IPS-18a (cell line): Measurements from ENCODE around the gene JMJD1C.
A peak's percentile ranks its signal among the peaks of the same experiment; 100 is the strongest.

Source experiments
- H3K27ac ChIP-seq: one replicate; pipeline ENCODE4 v1.5.1; 2013; ENCODE audit warnings: low read length
- H3K27me3 ChIP-seq: one replicate; pipeline ENCODE4 v1.6.1; 2013; ENCODE audit warnings: mild to moderate bottlenecking, low read length; ENCODE audit not compliant: control insufficient read depth, insufficient read depth
- H3K36me3 ChIP-seq: one replicate; pipeline ENCODE4 v1.6.1; 2013; ENCODE audit warnings: low read depth, low read length; ENCODE audit not compliant: control insufficient read depth
- H3K4me1 ChIP-seq: one replicate; pipeline ENCODE4 v1.6.1; 2013; ENCODE audit warnings: low read depth, low read length; ENCODE audit not compliant: control insufficient read depth
- H3K4me3 ChIP-seq: one replicate; pipeline ENCODE4 v1.5.1; 2013; ENCODE audit warnings: low read length
- H3K9ac ChIP-seq: one replicate; pipeline ENCODE4 v1.6.1; 2013; ENCODE audit warnings: mild to moderate bottlenecking, low read length, moderate library complexity
- H3K9me3 ChIP-seq: one replicate; pipeline ENCODE4 v1.6.1; 2013; ENCODE audit warnings: low read depth, low read length; ENCODE audit not compliant: control insufficient read depth

The JMJD1C gene

DNA sequence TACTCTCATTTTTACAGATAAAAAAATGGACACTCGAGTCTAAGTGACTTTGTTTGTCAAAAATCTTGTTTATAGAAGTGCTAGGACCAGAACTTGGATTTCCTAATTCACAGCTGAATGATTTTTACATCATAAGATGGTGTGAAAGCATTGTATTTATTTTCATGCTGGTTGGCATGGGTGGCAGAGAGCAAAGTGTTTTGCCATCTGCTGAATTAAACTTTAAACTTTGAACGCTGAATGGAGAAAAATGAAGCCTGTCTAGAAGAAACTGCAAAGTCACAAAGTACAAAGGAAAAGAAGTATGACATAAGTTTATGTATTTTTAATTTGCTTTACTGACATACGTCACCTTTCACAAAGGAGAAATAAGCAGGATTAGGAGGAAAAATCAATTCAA lies 190.7 kb downstream of the JMJD1C start:
- Histone ChIP-seq H3K27ac (no peak overlapping the region), H3K27me3 (no peaks in the 10 kb centered on the region), H3K36me3 (no peaks in the 10 kb centered on the region), H3K9me3 (no peaks in the 10 kb centered on the region), H3K9ac (no peak overlapping the region), H3K4me3 (no peak overlapping the region), H3K4me1 (no peaks in the 10 kb centered on the region)

DNA sequence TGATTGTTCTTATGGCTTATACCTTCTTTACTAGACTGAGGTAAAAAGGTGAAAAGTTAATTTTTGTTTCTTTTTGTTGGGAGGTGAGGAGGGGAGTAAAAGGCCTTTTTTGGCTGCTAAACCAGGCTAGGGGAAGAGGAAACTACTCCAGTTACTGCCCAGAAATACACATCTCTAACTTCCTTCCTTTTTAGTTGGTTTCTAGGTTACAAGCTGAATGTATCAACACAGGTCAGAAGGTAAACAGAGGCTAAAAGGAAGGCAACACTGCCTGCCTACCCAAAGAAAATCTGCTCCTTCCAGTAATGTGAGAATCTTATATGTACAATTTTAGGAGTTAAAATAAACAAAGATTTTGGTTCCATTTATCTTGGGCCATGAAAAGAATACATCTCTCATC lies 192.2 kb downstream of the JMJD1C start:
- no peak overlapping the region for H3K4me3 ChIP-seq
- no peaks in the 10 kb centered on the region for H3K36me3 ChIP-seq
- no peaks in the 10 kb centered on the region for H3K27me3 ChIP-seq
- no peak overlapping the region for H3K27ac ChIP-seq
- H3K4me1 ChIP-seq, result peaks cover 3% of the 10 kb centered on the region
- no peak overlapping the region for H3K9ac ChIP-seq
- H3K9me3 ChIP-seq, result no peaks in the 10 kb centered on the region

DNA sequence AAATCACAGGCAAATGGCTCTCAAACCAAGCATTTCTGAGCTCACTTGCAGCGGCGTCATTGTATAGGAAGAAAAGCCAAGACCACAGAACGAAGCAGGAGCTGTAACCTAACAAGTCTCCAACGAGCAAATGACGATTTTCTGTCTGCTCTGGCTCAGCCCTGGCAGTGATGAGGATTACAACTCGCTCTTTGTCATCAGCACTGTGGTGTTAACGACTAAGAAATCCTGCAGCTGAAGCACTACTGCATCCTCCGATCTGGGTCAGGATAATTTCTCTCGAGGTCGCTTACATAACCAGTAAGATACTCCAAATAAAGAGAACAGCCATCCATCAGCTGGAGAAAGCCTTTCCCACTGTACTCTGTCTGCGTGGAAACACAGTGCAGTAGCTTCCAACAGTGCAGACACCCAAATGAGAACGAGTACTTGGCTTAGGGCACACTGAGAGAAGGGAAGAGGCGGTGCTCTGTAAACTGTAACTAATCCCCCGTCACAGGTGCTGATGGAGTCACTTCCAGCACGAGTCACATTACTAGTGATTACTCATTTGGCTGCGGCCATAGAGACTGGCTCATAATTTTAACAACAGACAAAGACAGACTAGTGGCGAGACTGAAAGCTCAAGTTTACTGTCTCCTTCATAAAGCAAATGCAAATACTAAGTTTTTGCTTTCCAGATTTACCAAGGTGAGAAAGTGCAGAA lies 196.8 kb downstream of the JMJD1C start:
- no peaks in the 10 kb centered on the region for H3K36me3 ChIP-seq
- H3K9me3 ChIP-seq, result no peaks in the 10 kb centered on the region
- peak overlapping the region; percentile 98 for H3K9ac ChIP-seq
- peak overlapping the region; percentile 90 for H3K27ac ChIP-seq
- H3K4me3 ChIP-seq, result peak overlapping the region; percentile 95
- H3K4me1 ChIP-seq, result peaks cover 3% of the 10 kb centered on the region
- H3K27me3 ChIP-seq, result no peaks in the 10 kb centered on the region

DNA sequence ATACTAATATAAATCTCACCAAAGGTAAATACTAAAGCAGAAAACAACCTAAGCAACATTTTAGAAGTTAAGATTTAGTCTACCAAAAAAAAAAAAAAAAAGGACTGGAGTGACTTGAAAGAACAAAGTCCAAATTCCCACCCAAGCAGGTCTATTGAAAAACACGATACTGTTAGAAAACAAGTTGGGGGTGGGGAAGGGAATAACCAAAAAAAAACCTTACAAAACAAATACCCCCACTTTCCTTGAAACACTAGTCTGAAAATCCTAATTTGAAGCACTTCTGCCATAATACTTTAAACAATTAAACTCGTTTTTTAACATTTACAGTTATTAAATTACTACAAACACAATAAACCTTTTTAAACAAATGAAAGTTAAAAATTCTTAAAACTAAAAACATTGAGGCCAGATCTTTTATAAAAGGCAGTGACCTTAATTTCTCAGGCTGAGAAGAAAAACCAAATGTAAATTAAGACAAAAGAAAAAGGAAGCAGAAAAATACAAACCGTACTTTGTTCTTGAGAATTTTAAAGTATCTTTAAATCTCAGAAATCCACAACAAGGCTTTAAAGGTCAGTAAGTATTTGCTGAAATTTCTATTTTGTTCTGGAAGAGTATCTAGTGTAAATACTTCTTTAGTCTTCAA lies 197.5 kb downstream of the JMJD1C start:
- Histone ChIP-seq H3K9me3 (no peaks in the 10 kb centered on the region), H3K4me1 (peaks cover 3% of the 10 kb centered on the region), H3K9ac (peak overlapping the region; percentile 98), H3K4me3 (peak overlapping the region; percentile 95), H3K27ac (peak overlapping the region; percentile 90), H3K36me3 (peaks cover 4% of the 10 kb centered on the region), H3K27me3 (no peaks in the 10 kb centered on the region)

DNA sequence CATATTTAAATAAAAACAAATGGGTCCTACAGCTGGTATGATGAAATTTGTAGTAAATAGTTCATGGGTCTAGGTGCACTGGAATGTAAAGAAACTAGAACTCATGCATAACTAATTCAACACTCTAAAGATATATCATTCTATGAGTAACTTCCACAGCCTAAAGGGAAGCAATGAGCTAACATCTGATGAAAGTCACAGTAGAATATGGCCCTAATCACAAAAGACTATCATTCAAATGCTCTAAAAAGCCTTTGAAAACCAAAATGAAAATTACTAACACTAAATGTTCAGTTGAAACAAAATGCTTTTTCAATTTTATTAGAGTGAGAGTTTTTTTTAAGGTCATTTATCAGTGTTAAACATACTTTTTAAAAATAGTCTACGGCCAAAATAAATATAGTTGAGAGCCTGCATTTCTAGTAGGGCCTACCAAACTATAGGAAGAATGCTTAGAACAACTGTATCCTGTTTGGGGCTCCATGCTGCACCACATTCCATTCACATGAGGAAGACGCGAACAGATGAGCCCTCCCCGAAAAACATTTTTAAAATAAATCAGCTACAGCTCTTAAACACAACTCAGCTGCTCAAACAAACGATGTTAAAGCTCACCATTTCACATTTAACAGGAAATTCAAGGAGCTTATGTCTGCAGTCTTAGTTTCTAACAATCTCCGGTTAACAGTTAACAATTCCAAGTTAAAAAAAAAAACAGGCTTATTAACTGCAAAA lies 198.2 kb downstream of the JMJD1C start:
- Histone ChIP-seq H3K9ac (peak overlapping the region; percentile 98), H3K9me3 (no peaks in the 10 kb centered on the region), H3K36me3 (peaks cover 11% of the 10 kb centered on the region), H3K27me3 (no peaks in the 10 kb centered on the region), H3K27ac (peak overlapping the region; percentile 90), H3K4me1 (peaks cover 10% of the 10 kb centered on the region), H3K4me3 (peak overlapping the region; percentile 95)

DNA sequence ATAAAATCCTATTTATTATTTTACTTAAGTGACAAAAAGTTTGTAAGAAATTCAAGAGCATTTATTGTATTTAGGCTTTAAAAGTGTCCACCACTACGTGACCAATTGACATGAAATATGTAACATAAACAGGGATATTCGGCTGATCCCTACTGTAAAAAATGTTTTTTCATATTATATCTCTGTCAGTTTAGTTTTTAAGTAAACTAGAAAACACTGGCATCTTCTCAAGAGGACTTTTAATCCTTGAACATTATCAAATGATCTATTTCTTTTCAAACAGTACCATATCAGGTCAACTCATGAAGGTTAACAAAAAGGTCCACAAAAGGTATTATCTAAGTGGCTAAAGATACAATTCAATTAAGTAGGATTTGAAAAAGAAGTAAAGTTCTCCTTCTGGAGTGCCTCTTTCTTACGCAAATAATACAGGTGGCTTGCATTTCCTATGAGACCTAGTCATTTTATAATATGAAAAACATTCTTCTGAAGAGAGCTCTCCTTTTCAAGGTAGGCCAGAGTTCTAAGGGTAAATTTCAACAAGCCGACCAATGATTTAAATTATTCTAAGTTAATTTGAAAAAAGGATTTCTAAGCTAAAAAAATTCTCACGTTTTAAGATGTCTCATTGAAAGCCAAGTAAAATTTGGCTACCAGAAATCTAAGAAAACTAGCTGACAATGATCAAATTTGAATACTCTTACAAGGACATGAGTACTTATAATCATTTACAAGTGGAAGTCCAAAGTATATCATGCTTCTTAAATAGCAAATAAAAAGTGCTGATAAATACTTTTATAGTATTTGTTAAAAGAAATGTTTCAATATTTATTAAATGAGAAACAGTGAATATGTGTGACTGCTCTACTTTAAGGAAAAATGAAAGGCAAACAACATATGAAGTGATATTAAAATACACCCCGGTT lies 199.1 kb downstream of the JMJD1C start:
- Histone ChIP-seq H3K36me3 (peaks cover 18% of the 10 kb centered on the region), H3K27me3 (no peaks in the 10 kb centered on the region), H3K4me1 (peaks cover 15% of the 10 kb centered on the region), H3K4me3 (peak overlapping the region; percentile 95), H3K9ac (peak overlapping the region; percentile 98), H3K9me3 (no peaks in the 10 kb centered on the region), H3K27ac (peak overlapping the region; percentile 78)

DNA sequence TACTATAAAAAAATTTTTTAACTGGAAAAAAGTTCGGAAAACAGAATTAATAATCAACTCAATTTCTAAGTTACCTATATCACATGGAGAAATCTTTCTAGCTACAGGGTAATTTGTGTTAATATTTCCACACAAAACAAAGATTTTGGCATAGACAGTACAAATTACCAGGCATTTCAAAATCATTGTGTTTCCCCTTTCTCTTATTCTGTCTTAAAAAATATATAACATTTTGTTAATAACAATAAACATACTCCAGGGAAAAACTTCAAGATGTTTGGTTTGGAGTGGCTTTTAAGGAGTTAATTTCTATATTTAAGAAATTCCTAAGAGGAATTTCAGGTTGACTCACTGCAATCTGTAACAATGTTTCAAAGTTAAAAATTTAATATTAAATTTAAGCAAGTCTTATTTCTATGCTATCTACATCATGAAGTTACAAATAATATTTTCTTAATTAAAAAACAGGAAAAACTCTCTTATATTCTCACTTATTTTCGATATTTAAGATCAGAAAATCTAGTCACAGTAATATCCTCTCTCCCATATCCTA lies 200.0 kb downstream of the JMJD1C start:
- Histone ChIP-seq H3K27me3 (no peaks in the 10 kb centered on the region), H3K36me3 (peaks cover 27% of the 10 kb centered on the region), H3K9me3 (no peaks in the 10 kb centered on the region), H3K9ac (peak overlapping the region; percentile 98), H3K27ac (peak overlapping the region; percentile 29), H3K4me1 (peaks cover 15% of the 10 kb centered on the region), H3K4me3 (peak overlapping the region; percentile 95)

DNA sequence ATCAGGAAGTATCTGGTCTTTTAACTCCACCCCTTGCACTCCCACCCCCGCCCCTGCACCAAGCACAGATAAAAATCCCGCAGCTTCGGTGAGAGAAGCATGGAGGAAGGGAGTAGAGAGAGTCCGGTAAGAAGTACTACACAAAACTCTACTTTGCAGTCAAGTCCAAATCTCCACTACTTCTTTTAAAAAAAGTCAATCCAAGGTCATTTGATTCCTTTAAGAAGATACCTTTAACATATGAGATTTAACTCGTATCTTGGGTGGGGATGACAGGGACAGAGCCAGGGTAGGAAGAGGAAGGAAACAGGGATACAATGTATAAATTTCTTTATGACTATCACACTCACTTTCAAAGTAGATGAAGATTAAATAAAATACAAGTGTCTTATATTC lies 200.6 kb downstream of the JMJD1C start:
- Histone ChIP-seq H3K27ac (peak overlapping the region; percentile 29), H3K36me3 (peaks cover 31% of the 10 kb centered on the region), H3K4me1 (peaks cover 16% of the 10 kb centered on the region), H3K27me3 (no peaks in the 10 kb centered on the region), H3K9me3 (no peaks in the 10 kb centered on the region), H3K4me3 (peak overlapping the region; percentile 95), H3K9ac (peak overlapping the region; percentile 98)

DNA sequence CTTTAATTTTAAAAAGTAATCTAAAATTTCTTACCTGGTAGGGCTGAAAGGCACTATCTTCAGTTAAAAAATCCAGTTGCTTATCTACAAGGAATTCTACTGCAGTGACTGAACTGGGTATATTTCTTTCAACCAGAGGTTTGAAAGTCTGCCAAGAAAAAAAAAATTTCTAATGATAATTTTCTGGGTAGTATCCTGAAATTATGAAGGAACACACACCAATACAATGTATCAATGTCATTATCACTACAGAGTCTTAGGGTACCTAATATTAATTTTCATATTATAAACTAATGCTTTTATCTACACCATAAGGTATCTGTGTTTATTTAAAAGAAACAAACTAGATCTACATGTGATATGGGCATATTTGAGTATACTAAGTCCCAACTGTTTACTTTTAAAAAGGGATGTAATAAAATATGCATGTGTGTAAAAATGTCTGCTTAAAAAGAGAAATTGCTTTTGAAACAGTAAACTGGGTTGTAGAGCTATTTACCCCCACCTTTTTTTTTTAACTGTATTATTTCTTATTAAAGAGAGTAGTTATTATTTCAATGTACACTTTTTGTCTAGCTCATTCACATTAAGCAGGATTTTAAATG lies 201.1 kb downstream of the JMJD1C start:
- Histone ChIP-seq H3K27me3 (no peaks in the 10 kb centered on the region), H3K4me3 (peak overlapping the region; percentile 95), H3K9me3 (no peaks in the 10 kb centered on the region), H3K4me1 (peaks cover 19% of the 10 kb centered on the region), H3K36me3 (peaks cover 36% of the 10 kb centered on the region), H3K27ac (no peak overlapping the region), H3K9ac (peak overlapping the region; percentile 98)

DNA sequence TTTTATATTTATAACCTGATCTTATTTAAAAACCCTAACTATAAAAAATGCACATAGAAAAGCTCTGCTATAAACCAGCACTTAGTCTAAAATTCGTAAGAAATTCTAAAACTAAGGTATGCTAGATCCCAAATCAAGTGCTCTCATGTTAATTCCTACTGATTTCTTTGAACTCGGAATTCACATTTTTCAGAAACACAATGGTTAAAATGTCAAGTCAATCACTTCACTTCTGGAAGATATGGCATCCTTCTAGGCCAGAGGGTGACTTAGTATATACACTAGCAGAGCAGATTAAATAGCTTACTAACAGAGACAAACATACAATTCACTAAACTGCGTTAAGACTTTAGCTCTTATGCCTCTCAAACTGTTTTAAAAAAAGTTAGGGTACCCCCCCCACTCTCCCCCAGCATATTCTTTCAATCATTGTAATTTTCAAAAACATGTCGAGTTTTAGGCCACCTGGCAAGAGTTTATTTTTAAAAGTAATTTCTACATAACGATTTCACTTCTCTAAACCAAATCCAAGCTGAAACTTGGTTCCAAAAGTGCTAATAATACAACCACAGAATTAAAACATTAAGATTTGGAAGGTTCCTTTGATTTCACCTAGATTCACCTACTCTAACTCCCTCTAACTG lies 203.2 kb downstream of the JMJD1C start:
- no peaks in the 10 kb centered on the region for H3K9me3 ChIP-seq
- H3K9ac ChIP-seq, result peak overlapping the region; percentile 22
- no peak overlapping the region for H3K27ac ChIP-seq
- H3K27me3 ChIP-seq, result no peaks in the 10 kb centered on the region
- peaks cover 47% of the 10 kb centered on the region for H3K36me3 ChIP-seq
- peaks cover 27% of the 10 kb centered on the region for H3K4me1 ChIP-seq
- peak overlapping the region; percentile 47 for H3K4me3 ChIP-seq
